K562 (cell line): ENCODE measurements around the gene OR8G5. TPM values are rescaled to one million over a fixed set of nuclear protein-coding genes. Genes with fewer than 3 reads are reported as not detected.
A peak's percentile ranks its signal among the peaks of the same experiment; 100 is the strongest.

Experiments
- BCL6 ChIP-seq: fragments of 250-450 bp; sonication (Bioruptor Pico); IDR thresholded peaks from 2 replicates; pipeline ENCODE4 v1.4.0; 2020
- BRCA1 ChIP-seq, 2 experiments: fragments of 450-650 bp in 1 of 2; sonication (generic) in 1 of 2; formaldehyde crosslinking in 1 of 2; IDR thresholded peaks; 2 replicates each; pipeline versions ENCODE4 v1.5.0 to v1.6.1; 2017 to 2020; ENCODE audit warnings: mild to moderate bottlenecking in 1 of 2, missing genetic modification reagents in 1 of 2
- CCAR2 ChIP-seq: fragments of 200-400 bp; formaldehyde crosslinking; IDR thresholded peaks from 2 replicates; pipeline ENCODE4 v1.6.1; 2017; ENCODE audit warnings: mild to moderate bottlenecking, low read depth, low read length
- CEBPG ChIP-seq, 3 experiments: fragments of 200-800 bp in 1 of 3; sonication (Bioruptor generic) in 1 of 3; sonication (generic) in 1 of 3; formaldehyde crosslinking in 1 of 3; IDR thresholded peaks in 2 of 3; conservative IDR thresholded peaks in 1 of 3; 2 replicates each; pipeline versions ENCODE4 v1.6.1 to v1.8.0; 2016 to 2022; ENCODE audit warnings: missing compliant biosample characterization in 2 of 3, missing genetic modification characterization in 2 of 3, mild to moderate bottlenecking in 1 of 3, missing genetic modification reagents in 1 of 3
- CTCFL ChIP-seq: IDR thresholded peaks from 2 replicates; pipeline ENCODE4 v1.6.1; 2011; ENCODE audit warnings: borderline replicate concordance, low read depth, mild to moderate bottlenecking, moderate library complexity, low read length; ENCODE audit not compliant: insufficient read depth, poor library complexity, severe bottlenecking
- EGR1 ChIP-seq: fragments of 450-650 bp; conservative IDR thresholded peaks from 2 replicates; pipeline ENCODE4 v1.6.1; 2017; ENCODE audit warnings: mild to moderate bottlenecking
- HES1 ChIP-seq: fragments of 450-650 bp; IDR thresholded peaks from 2 replicates; pipeline ENCODE4 v1.6.1; 2016; ENCODE audit warnings: low read depth, mild to moderate bottlenecking, moderate library complexity
- MEIS2 ChIP-seq: fragments of 450-650 bp; IDR thresholded peaks from 2 replicates; pipeline ENCODE4 v1.6.1; 2014; ENCODE audit warnings: mild to moderate bottlenecking; ENCODE audit not compliant: partially characterized antibody
- MNT ChIP-seq, 2 experiments: fragments of 450-650 bp; conservative IDR thresholded peaks; 2 replicates each; pipeline ENCODE4 v1.6.1; 2017; ENCODE audit warnings: mild to moderate bottlenecking in 2 of 2, moderate library complexity in 2 of 2
- SNAPC5 ChIP-seq: fragments of 250-450 bp; sonication (Bioruptor Pico); IDR thresholded peaks from 2 replicates; pipeline ENCODE4 v1.8.0; 2021; ENCODE audit warnings: moderate library complexity, mild to moderate bottlenecking, inconsistent platforms
- TAF9B ChIP-seq: fragments of 450-650 bp; IDR thresholded peaks from 2 replicates; pipeline ENCODE4 v1.6.1; 2018; ENCODE audit warnings: mild to moderate bottlenecking; ENCODE audit not compliant: partially characterized antibody
- TSC22D4 ChIP-seq: fragments of 450-650 bp; IDR thresholded peaks from 2 replicates; pipeline ENCODE4 v1.6.1; 2016; ENCODE audit warnings: missing genetic modification characterization, missing biosample characterization, control low read depth
- ZBTB7A ChIP-seq: IDR thresholded peaks from 2 replicates; pipeline ENCODE4 v1.6.1; 2011; ENCODE audit warnings: low read depth, mild to moderate bottlenecking, low read length, moderate library complexity, borderline replicate concordance; ENCODE audit not compliant: control insufficient read depth
- ZNF197 ChIP-seq: fragments of 200-800 bp; sonication (Bioruptor generic); IDR thresholded peaks from 2 replicates; pipeline ENCODE4 v1.6.1; 2016; ENCODE audit warnings: low read depth, missing genetic modification characterization, missing compliant biosample characterization
- ZNF224 ChIP-seq: sonication (generic); formaldehyde crosslinking; IDR thresholded peaks from 2 replicates; pipeline ENCODE4 v1.8.0; 2022; ENCODE audit warnings: mild to moderate bottlenecking, missing genetic modification reagents
- ZNF354B ChIP-seq: fragments of 250-450 bp; sonication (Bioruptor Pico); IDR thresholded peaks from 2 replicates; pipeline ENCODE4 v1.4.0; 2020
- ZNF644 ChIP-seq: fragments of 200-800 bp; sonication (Bioruptor generic); IDR thresholded peaks from 2 replicates; pipeline ENCODE4 v1.6.1; 2016; ENCODE audit warnings: low read depth, missing genetic modification characterization, missing compliant biosample characterization
- ZNF655 ChIP-seq: fragments of 250-450 bp; sonication (Bioruptor Pico); IDR thresholded peaks from 2 replicates; pipeline ENCODE4 v1.5.0; 2021
- ZSCAN32 ChIP-seq: fragments of 450-650 bp; formaldehyde crosslinking; IDR thresholded peaks from 2 replicates; pipeline ENCODE4 v1.4.0; 2020; ENCODE audit warnings: mild to moderate bottlenecking, moderate library complexity
- polyA plus RNA-seq, 8 experiments: library from polyadenylated mRNA; depleted of rRNA in 4 of 8; stranded (reverse) in 5 of 8; unstranded in 3 of 8; fragments of >200 nt; fragmentation: Nextera tagmentation in 2 of 8; fragmentation: Illumina TruSeq in 1 of 8; extraction: Ambion mirVana in 2 of 8; extraction: Trizol in 1 of 8; gene quantifications; 2 replicates each; pipeline versions ENCODE4 v1.2.1 to v1.2.3, GENCODE V29; 2011 to 2014; ENCODE audit warnings: inconsistent platforms in 1 of 8, missing spikeins in 1 of 8
- total RNA-seq, 7 experiments: library from RNA; depleted of rRNA in 6 of 7; stranded (reverse); fragments of >200 nt in 6 of 7; fragmentation: Illumina TruSeq in 2 of 7; extraction: Trizol in 2 of 7; gene quantifications; 2 replicates each; pipeline versions ENCODE4 v1.2.1 to v1.2.3, GENCODE V29; 2011 to 2021; ENCODE audit warnings: low replicate concordance in 1 of 7

OR8G5 gene
- total and polyA plus RNA-seq, 9 of the 15 experiments (the other 6 are each of a cell fraction or from before 2014, with no cell fraction given): 0.18 to 3.8 (median 1.7) TPM

- TF ChIP-seq MNT (conservative IDR thresholded peaks at IDR 0.05) (peak; percentile 78 to 80; a peak in 3 of 4 replicates), TAF9B (peak; percentile 58), CCAR2 (no peak), EGR1 (no peak), ZNF224 (CRISPR knock-in tag) (no peak), ZNF644 (tag) (peak; percentile 86), CTCFL (no peak), BCL6 (CRISPR knock-in tag) (no peak), ZSCAN32 (peak; percentile 30; the same call in 1 of the 2 replicates), ZNF655 (CRISPR knock-in tag) (no peak), ZNF354B (CRISPR knock-in tag) (peak; percentile 59; the same call in 1 of the 2 replicates), ZBTB7A (no peak), MEIS2 (peak; percentile 83), SNAPC5 (CRISPR knock-in tag) (0 out of 2 replicates have a peak, but pooled peaks have one; percentile 26), BRCA1 (IDR thresholded peaks at IDR 0.05) (no peak), BRCA1 (CRISPR knock-in tag; IDR thresholded peaks at IDR 0.05) (no peak), HES1 (no peak), CEBPG (CRISPR knock-in tag; IDR thresholded peaks at IDR 0.05) (peak; percentile 62; the same call in 1 of the 2 replicates), CEBPG (tag; conservative IDR thresholded peaks at IDR 0.05 in 1 of 2, IDR thresholded peaks at IDR 0.05 in 1 of 2) (peak; percentile 72 to 79), TSC22D4 (tag) (no peak), ZNF197 (peak; percentile 60; the same call in 1 of the 2 replicates)
These were observed 48.9 kb upstream of the OR8G5 start (continued) for GRCh38 chr11:124207102-124207792.
